Adrenal gland (tissue), 12 donors: ENCODE measurements around the gene TMEM141. TPM values are rescaled to one million over a fixed set of nuclear protein-coding genes. Genes with fewer than 3 reads are reported as not detected.
A peak's percentile ranks its signal among the peaks of the same experiment; 100 is the strongest.
"Not testable (repeated sequence)": the region's sequence is repeated elsewhere in the genome, so short reads cannot be mapped to it uniquely, and the experiment has no call there.

Experiments used
- DNase-seq, 7 donors: peaks; one replicate each; pipeline ENCODE4 v3.0.0-alpha.2; 2019 to 2020
- H3K27ac ChIP-seq, 5 donors: fragments of 200-600 bp; sonication (generic) in 4 of 5; 1 replicate in 3 of 5; 2 replicates in 2 of 5; pipeline versions ENCODE4 v1.5.1 to v1.8.0; 2016 to 2020; ENCODE audit warnings: mild to moderate bottlenecking in 1 of 5
- H3K27me3 ChIP-seq: fragments of 200-600 bp; 2 replicates; pipeline ENCODE4 v1.8.0; 2021
- H3K36me3 ChIP-seq, 2 donors: fragments of 200-600 bp; replicated peaks in 1 of 2; 1 replicate in 1 of 2; 2 replicates in 1 of 2; pipeline versions ENCODE4 v1.5.1 to v1.8.0; 2018 to 2022
- H3K4me1 ChIP-seq, 2 donors: fragments of 200-600 bp; replicated peaks in 1 of 2; 1 replicate in 1 of 2; 2 replicates in 1 of 2; pipeline versions ENCODE4 v1.5.1 to v1.8.0; 2018 to 2021
- H3K4me3 ChIP-seq, 4 donors: fragments of 200-600 bp; sonication (generic) in 3 of 4; one replicate each; pipeline ENCODE4 v1.5.1; 2016 to 2018
- H3K9me3 ChIP-seq, 3 donors: fragments of 200-600 bp; sonication (generic) in 1 of 3; replicated peaks in 1 of 3; 1 replicate in 2 of 3; 2 replicates in 1 of 3; pipeline versions ENCODE4 v1.5.1 to v1.8.0; 2016 to 2021
- POLR2A ChIP-seq, 2 donors: fragments of 450-650 bp; IDR thresholded peaks; one replicate each; pipeline ENCODE4 v1.6.1; 2017; ENCODE audit warnings: antibody characterized with exemption in 2 of 2, mild to moderate bottlenecking in 2 of 2, moderate library complexity in 1 of 2
- WGBS, 4 donors: extraction: QIAGEN DNeasy Blood & Tissue Kit in 2 of 4; methylation state at CpG; one replicate each; pipeline versions ENCODE4 v1.1.5 to v1.1.7; 2013 to 2017; 5-methylcytosine and 5-hydroxymethylcytosine counted together
- intact Hi-C, 2 donors: fragments of 100-400 bp; cut with DNase I; formaldehyde crosslinking; loops; one replicate each; pipeline versions ENCODE4 v1.14.1 to v1.15.0; 2022 to 2023
- polyA plus RNA-seq, 3 donors: library from polyadenylated mRNA; stranded (reverse); fragments of 200-250 nt in 2 of 3; fragments of 350-450 nt in 1 of 3; fragmentation: Illumina TruSeq in 1 of 3; extraction: RNeasy Lipid Tissue Mini Kit (QIAGEN cat#74804) in 1 of 3; gene quantifications; one replicate each; pipeline ENCODE4 v1.2.3, GENCODE V29; 2013 to 2014
- total RNA-seq, 9 donors: library from RNA; depleted of rRNA in 4 of 9; stranded (reverse); fragments of >200 nt in 4 of 9; fragments of 120-200 nt in 1 of 9; fragmentation: NEBNext Ultra II Directional in 1 of 9; extraction: Animal tissue kit (Norgen Biotek cat#: 25700) in 1 of 9; gene quantifications; one replicate each; pipeline versions ENCODE4 v1.1.0 to v1.2.4, GENCODE V29; 2013 to 2023
- TF ChIP-seq, protein P1 (sequence below), 6 experiments: fragments of 450-650 bp in 4 of 6; fragments of 200-600 bp in 2 of 6; sonication (generic) in 1 of 6; IDR thresholded peaks; 1 replicate in 5 of 6; 2 replicates in 1 of 6; pipeline versions ENCODE4 v1.5.1 to v1.8.0; 2016 to 2021; ENCODE audit warnings: antibody characterized with exemption in 6 of 6, mild to moderate bottlenecking in 2 of 6, moderate library complexity in 1 of 6
- donor health status: healthy with polysubstance abuse.
- donor health status: Bipolar disorder and iron deficiency.
- donor health status: DM: yes; HTN: yes; CAD: no.
- donor health status: DM: no; HTN: no; CAD: no.
- donor health status: DM: no; HTN: no; CAD: no.
- donor health status: DM: yes; HTN: yes; CAD: no.

Gene TMEM141
- total and polyA plus RNA-seq, 12 donors, result 31.3 to 94.8 (median 58.9) TPM

DNA sequence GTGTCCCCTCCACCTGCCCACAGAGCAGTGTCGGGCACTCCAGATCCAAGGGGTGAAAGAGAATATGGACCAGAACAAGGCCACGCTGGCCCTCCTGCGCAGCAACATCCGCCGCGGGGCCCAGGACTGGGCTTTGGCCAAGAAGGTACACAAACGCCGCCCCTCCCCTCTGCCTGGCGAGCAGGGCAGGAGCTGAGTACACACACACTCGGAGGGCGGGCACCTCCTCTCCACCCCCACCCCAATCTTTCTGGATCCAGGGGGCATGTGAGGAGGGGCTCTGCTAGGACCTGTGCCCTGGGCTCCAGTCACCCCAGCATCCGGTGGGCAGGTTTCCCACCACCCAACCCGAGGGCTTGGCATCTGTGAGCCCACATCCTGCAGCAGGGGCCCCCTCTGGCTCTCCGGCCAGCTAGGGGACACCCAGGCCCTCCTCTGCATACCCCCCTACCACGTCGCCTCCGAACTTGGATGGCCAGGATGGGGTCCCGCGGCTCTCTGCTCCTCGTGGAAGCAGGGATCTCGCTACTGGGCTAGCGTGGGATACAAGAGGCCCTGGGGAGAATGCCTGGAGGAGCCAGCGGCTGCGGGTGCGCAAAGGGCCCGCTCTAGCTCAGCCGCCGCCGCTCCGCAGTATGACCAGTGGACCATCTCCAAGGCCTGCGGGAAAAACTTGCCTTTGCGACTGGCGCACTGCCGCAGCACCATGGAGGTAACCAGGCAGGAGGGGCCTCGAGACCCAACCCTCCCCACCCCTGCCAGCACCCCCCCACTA is 8.1 kb downstream of the TMEM141 start:
- H3K27me3 ChIP-seq, result peaks cover 7% of the 10 kb centered on the region
- peaks cover 0 to 29% of the 10 kb centered on the region in 2 donors for H3K4me1 ChIP-seq
- H3K27ac ChIP-seq, result peak overlapping the region in 1 of 5 donors; percentile 38
- DNase-seq, result no peak
- no peaks in the 10 kb centered on the region for H3K36me3 ChIP-seq
- TF ChIP-seq POLR2A (IDR thresholded peaks at IDR 0.05), result no peak
- H3K9me3 ChIP-seq, result no peaks in the 10 kb centered on the region
- 23 to 40% (median 28%) methylated on average over 2 to 35 of the region's 35 CpGs for WGBS, 4 donors
- intact Hi-C loops, result loop anchor here in 1 of 2 donors (10.0 kb wide), 1 partner anchor 46 kb away; the partner anchor contains the start of genes AJM1 and PHPT1
- H3K4me3 ChIP-seq, result peak overlapping the region in 1 of 4 donors; percentile 50

DNA sequence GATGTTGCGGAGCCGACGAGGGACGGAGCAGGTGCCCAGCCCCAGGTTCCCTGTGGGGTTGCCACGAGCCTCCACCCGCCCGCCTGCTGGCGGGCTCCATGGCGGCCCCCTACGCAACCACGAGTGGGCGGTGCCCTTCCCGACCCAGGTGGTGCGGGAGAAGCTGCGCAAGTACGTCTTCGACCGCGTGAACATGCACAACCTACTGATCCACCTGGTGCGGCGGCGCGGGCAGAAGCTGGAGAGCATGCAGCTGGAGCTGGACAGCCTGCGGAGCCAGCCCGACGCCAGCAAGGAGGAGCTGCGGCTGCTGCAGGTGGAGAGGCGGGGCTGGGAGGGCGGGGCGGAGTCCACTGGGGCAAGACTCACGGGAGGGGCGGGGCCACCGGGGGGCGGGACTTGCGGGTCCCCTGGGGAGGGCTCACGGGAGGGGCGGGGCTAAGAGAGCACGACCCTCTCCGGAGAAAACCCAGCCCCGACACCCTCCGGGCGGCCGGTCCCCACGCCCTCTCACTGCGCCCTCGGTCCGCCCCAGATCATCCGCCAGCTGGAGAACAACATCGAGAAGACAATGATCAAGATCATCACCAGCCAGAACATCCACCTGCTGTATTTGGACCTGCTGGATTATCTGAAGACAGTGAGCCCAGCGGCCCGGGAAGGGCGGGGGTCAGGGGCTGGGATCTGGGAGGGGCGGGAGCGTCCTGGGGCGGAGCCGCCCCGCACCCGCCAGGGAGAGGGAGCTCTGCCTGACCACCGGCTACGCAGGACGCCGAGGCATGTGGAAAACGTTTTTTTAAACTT is 8.9 kb downstream of the TMEM141 start:
- 0 to 1% (median 0%) methylated on average over 10 to 63 of the region's 63 CpGs for WGBS, 4 donors
- peak; percentile 79 to 94 (median 90) for DNase-seq
- Histone ChIP-seq H3K9me3 (no peaks in the 10 kb centered on the region), H3K27me3 (peaks cover 7% of the 10 kb centered on the region), H3K4me3 (peak overlapping the region in 1 of 4 donors; percentile 50), H3K27ac (peak overlapping the region in 2 of 5 donors; percentile 35 to 38), H3K4me1 (peaks cover 0 to 29% of the 10 kb centered on the region in 2 donors), H3K36me3 (no peaks in the 10 kb centered on the region)
- TF ChIP-seq, protein P1, sequence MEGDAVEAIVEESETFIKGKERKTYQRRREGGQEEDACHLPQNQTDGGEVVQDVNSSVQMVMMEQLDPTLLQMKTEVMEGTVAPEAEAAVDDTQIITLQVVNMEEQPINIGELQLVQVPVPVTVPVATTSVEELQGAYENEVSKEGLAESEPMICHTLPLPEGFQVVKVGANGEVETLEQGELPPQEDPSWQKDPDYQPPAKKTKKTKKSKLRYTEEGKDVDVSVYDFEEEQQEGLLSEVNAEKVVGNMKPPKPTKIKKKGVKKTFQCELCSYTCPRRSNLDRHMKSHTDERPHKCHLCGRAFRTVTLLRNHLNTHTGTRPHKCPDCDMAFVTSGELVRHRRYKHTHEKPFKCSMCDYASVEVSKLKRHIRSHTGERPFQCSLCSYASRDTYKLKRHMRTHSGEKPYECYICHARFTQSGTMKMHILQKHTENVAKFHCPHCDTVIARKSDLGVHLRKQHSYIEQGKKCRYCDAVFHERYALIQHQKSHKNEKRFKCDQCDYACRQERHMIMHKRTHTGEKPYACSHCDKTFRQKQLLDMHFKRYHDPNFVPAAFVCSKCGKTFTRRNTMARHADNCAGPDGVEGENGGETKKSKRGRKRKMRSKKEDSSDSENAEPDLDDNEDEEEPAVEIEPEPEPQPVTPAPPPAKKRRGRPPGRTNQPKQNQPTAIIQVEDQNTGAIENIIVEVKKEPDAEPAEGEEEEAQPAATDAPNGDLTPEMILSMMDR (IDR thresholded peaks at IDR 0.05), result no peak
- no peak for TF ChIP-seq POLR2A (IDR thresholded peaks at IDR 0.05)
- intact Hi-C loops, result loop anchor here in 1 of 2 donors (10.0 kb wide), 1 partner anchor 45 kb away; the partner anchor contains the start of genes AJM1 and PHPT1

DNA sequence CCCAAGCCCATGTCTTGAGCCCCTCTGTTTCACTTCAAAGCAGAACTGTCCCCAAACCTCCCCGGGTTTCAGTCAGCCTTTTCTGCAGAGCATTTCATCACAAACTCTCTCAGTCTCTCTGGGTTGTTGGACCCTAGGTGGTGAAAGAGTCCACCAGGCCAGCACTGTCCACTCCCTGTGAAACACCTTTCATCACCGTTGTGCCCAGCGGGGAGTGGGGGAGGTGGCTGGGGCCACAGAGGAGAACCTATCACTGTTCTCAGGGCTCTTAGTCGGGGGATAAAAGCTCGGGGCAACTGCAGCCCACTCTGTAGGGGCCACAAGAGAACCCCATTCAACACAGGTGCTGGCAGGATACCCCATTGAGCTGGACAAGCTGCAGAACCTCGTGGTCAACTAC is 11.2 kb downstream of the TMEM141 start:
- intact Hi-C loops, result no loop called here
- Histone ChIP-seq H3K4me3 (no peak overlapping the region), H3K4me1 (peaks cover 8 to 33% of the 10 kb centered on the region in 2 donors), H3K27ac (no peak overlapping the region), H3K27me3 (peaks cover 7% of the 10 kb centered on the region), H3K9me3 (no peaks in the 10 kb centered on the region), H3K36me3 (no peaks in the 10 kb centered on the region)
- 76 to 81% (median 77%) methylated on average over 5 to 6 of the region's 6 CpGs for WGBS, 4 donors
- TF ChIP-seq, protein P1 (IDR thresholded peaks at IDR 0.05), result no peak
- TF ChIP-seq POLR2A (IDR thresholded peaks at IDR 0.05), result no peak
- no peak for DNase-seq

DNA sequence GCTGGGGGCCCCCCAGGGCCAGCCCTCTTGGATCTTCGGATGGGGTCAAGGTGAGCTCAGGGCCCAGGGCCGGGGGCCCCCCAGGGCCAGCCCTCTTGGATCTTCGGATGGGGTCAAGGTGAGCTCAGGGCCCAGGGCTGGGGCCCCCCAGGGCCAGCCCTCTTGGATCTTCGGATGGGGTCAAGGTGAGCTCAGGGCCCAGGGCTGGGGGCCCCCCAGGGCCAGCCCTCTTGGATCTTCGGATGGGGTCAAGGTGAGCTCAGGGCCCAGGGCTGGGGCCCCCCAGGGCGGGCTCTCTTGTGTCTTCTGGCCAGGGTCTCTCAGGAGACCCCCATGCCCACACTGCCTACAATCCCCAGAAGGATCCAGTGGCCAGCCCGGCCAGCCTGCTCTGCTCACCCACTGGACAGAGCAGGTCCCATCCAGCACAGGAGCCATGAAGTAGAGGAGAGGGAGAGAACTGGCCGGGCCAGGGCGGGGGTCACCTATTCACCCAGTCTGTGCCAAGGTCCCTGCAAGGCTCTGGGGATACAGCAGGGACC is 11.9 kb downstream of the TMEM141 start:
- H3K4me1 ChIP-seq, result peaks cover 9 to 35% of the 10 kb centered on the region in 2 donors
- H3K9me3 ChIP-seq, H3K4me3 ChIP-seq, H3K27me3 ChIP-seq, DNase-seq, H3K27ac ChIP-seq, H3K36me3 ChIP-seq, intact Hi-C loops: not testable (repeated sequence)
- 64 to 90% (median 77%) methylated on average over 2 to 7 of the region's 9 CpGs; no CpG with 5 or more reads in 1 of the 4 donors for WGBS, 4 donors
